ENCODE results near the gene TMTC3.
"Not testable (repeated sequence)": the region's sequence is repeated elsewhere in the genome, so short reads cannot be mapped to it uniquely, and the experiment has no call there.

Gene TMTC3

GRCh38 chr12:88141774-88142609, at the start of gene TMTC3, which contains the start of gene CEP290:
Gene TMTC3, plus strand, starts transcription at chr12:88142307. Its CDS starts 6,009 bp downstream, at chr12:88148316.
Gene CEP290, minus strand, starts transcription at chr12:88142088. Its CDS starts 781 bp downstream, at chr12:88141307.
- in situ Hi-C loops (cut with HindIII; ENCODE audit: low sequenced_read_pairs) = no loop called here

GRCh38 chr12:88092771-88093170, 49.3 kb upstream of the TMTC3 start:
- in situ Hi-C loops (cut with HindIII; ENCODE audit: low sequenced_read_pairs) = no loop called here

GRCh38 chr12:88093573-88093972, 48.5 kb upstream of the TMTC3 start:
- in situ Hi-C loops (cut with HindIII; ENCODE audit: low sequenced_read_pairs) = no loop called here

- in situ Hi-C loops (cut with HindIII; ENCODE audit: low sequenced_read_pairs) = no loop called here
Measured at GRCh38 chr12:88108021-88108420, 34.1 kb upstream of the TMTC3 start.

GRCh38 chr12:88111074-88111652, 30.9 kb upstream of the TMTC3 start:
- in situ Hi-C loops (cut with HindIII; ENCODE audit: low sequenced_read_pairs) = no loop called here

GRCh38 chr12:88113871-88114270, 28.2 kb upstream of the TMTC3 start:
- in situ Hi-C loops (cut with HindIII; ENCODE audit: low sequenced_read_pairs) = no loop called here

GRCh38 chr12:88122666-88123065, 19.4 kb upstream of the TMTC3 start:
- in situ Hi-C loops (cut with HindIII; ENCODE audit: low sequenced_read_pairs) = no loop called here

- in situ Hi-C loops (cut with HindIII; ENCODE audit: low sequenced_read_pairs) = no loop called here
Measured at GRCh38 chr12:88127099-88127498, 15.0 kb upstream of the TMTC3 start.

GRCh38 chr12:88127855-88128254, 14.3 kb upstream of the TMTC3 start:
- in situ Hi-C loops (cut with HindIII; ENCODE audit: low sequenced_read_pairs) = no loop called here

GRCh38 chr12:88132392-88132791, 9.7 kb upstream of the TMTC3 start:
- in situ Hi-C loops (cut with HindIII; ENCODE audit: low sequenced_read_pairs) = no loop called here

GRCh38 chr12:88133181-88133580, 8.9 kb upstream of the TMTC3 start:
- in situ Hi-C loops (cut with HindIII; ENCODE audit: low sequenced_read_pairs) = not testable (repeated sequence)

- in situ Hi-C loops (cut with HindIII; ENCODE audit: low sequenced_read_pairs) = not testable (repeated sequence)
Measured at GRCh38 chr12:88139711-88140110, 2.4 kb upstream of the TMTC3 start.

GRCh38 chr12:88141425-88141773, 708 bp upstream of the TMTC3 start:
- in situ Hi-C loops (cut with HindIII; ENCODE audit: low sequenced_read_pairs) = no loop called here

GRCh38 chr12:88142610-88142991, 494 bp downstream of the TMTC3 start:
- in situ Hi-C loops (cut with HindIII; ENCODE audit: low sequenced_read_pairs) = no loop called here

- in situ Hi-C loops (cut with HindIII; ENCODE audit: low sequenced_read_pairs) = no loop called here
Measured at GRCh38 chr12:88144037-88144436, 1.9 kb downstream of the TMTC3 start.

- in situ Hi-C loops (cut with HindIII; ENCODE audit: low sequenced_read_pairs) = no loop called here
Measured at GRCh38 chr12:88144546-88145468, 2.7 kb downstream of the TMTC3 start.

- in situ Hi-C loops (cut with HindIII; ENCODE audit: low sequenced_read_pairs) = no loop called here
Measured at GRCh38 chr12:88145567-88146505, 3.7 kb downstream of the TMTC3 start.

- in situ Hi-C loops (cut with HindIII; ENCODE audit: low sequenced_read_pairs) = no loop called here
Measured at GRCh38 chr12:88150063-88150462, 8.0 kb downstream of the TMTC3 start.

- in situ Hi-C loops (cut with HindIII; ENCODE audit: low sequenced_read_pairs) = no loop called here
Measured at GRCh38 chr12:88153959-88154358, 11.9 kb downstream of the TMTC3 start.

GRCh38 chr12:88156075-88156654, 14.1 kb downstream of the TMTC3 start:
- in situ Hi-C loops (cut with HindIII; ENCODE audit: low sequenced_read_pairs) = no loop called here

Measured in DLD1 (cell line).